OCI-LY1 (cell line): Measurements from ENCODE around the gene POSTN.

Source experiments
- CTCF ChIP-seq: fragments of 200-600 bp; sonication (generic), shearing (Covaris generic); IDR thresholded peaks from 2 replicates; pipeline ENCODE4 v1.5.1; 2017; ENCODE audit warnings: mild to moderate bottlenecking, antibody characterized with exemption, low read length, moderate library complexity, mixed read lengths
- EZH2 ChIP-seq: fragments of 200-600 bp; sonication (generic), shearing (Covaris generic); IDR thresholded peaks from 2 replicates; pipeline ENCODE4 v1.8.0; 2017; ENCODE audit warnings: borderline replicate concordance, mixed run types, mild to moderate bottlenecking, antibody characterized with exemption, low read length, moderate library complexity, mixed read lengths

DNA sequence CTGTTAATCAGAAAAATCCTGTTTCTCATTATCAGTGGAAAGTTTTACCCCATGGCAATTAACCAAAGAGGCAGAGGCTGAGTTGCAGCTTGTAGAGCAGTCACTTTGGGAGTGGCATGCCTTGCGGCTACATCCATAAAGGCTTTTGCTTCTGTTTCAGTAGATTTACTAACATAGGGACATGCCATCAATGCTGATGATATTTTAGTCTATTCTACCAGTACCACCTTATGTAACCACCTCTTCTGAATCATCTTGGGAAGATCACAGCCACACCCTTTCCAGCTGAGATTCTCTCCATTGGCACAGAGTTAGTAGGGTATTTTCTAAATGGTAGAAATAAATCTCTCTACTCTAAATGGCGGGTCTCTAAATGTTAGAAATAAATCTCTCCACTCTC lies 37.5 kb downstream of the POSTN start:
- no peak for TF ChIP-seq EZH2
- no peak for TF ChIP-seq CTCF
